NCI-H187 treated with DMSO at 0.1 percent for 48 hours (cell line): ENCODE data around the gene DEDD2.
"Not testable (repeated sequence)": the region's sequence is repeated elsewhere in the genome, so short reads cannot be mapped to it uniquely, and the experiment has no call there.

Source experiments
- DNase-seq: peaks from one replicate; lab custom pipeline; 2025; lab: John Stamatoyannopoulos, UW

The DEDD2 gene

GRCh38 chr19:42217520-42218437 is at the start of gene DEDD2:
Gene DEDD2, minus strand, starts transcription at chr19:42217677. Its CDS starts 670 bp downstream, at chr19:42217007.
- peak; percentile 84 for DNase-seq

- not testable (repeated sequence) for DNase-seq
Measured at GRCh38 chr19:42266928-42267603, 49.6 kb upstream of the DEDD2 start.

GRCh38 chr19:42266105-42266504 is 48.6 kb upstream of the DEDD2 start:
- DNase-seq = not testable (repeated sequence)

- no peak for DNase-seq
Measured at GRCh38 chr19:42261763-42262162, 44.3 kb upstream of the DEDD2 start.

GRCh38 chr19:42257842-42258241 is 40.4 kb upstream of the DEDD2 start:
- not testable (repeated sequence) for DNase-seq

GRCh38 chr19:42255766-42256745 is 38.6 kb upstream of the DEDD2 start:
- no peak for DNase-seq

- peak; percentile 63 for DNase-seq
Measured at GRCh38 chr19:42254850-42255765, 37.6 kb upstream of the DEDD2 start, which contains the start of gene ERF. Gene ERF, minus strand, starts transcription at chr19:42255128. Its CDS starts 129 bp downstream, at chr19:42254999.

GRCh38 chr19:42254089-42254849 is 36.8 kb upstream of the DEDD2 start:
- DNase-seq = no peak

- DNase-seq = no peak
Measured at GRCh38 chr19:42253245-42254088, 36.0 kb upstream of the DEDD2 start.

GRCh38 chr19:42252365-42253244 is 35.1 kb upstream of the DEDD2 start:
- no peak for DNase-seq

GRCh38 chr19:42251572-42252358 is 34.3 kb upstream of the DEDD2 start:
- no peak for DNase-seq

GRCh38 chr19:42250666-42251531 is 33.4 kb upstream of the DEDD2 start:
- DNase-seq = no peak

- no peak for DNase-seq
Measured at GRCh38 chr19:42250183-42250665, 32.7 kb upstream of the DEDD2 start.

- no peak for DNase-seq
Measured at GRCh38 chr19:42249769-42250168, 32.3 kb upstream of the DEDD2 start.

GRCh38 chr19:42249149-42249750 is 31.8 kb upstream of the DEDD2 start:
- no peak for DNase-seq
